ENCODE data around the gene ZMAT5. TPM values are rescaled to one million over a fixed set of nuclear protein-coding genes. Genes with fewer than 3 reads are reported as not detected.

The ZMAT5 gene
- total RNA-seq, 2 donors from 2014 or later = 11.9 to 14.3 TPM

GRCh38 chr22:29700206-29700899 is 66.5 kb downstream of the ZMAT5 start:
- peaks cover 10% of the 10 kb centered on the region for H3K4me1 ChIP-seq
- H3K27ac ChIP-seq = no peak overlapping the region
- no peaks in the 10 kb centered on the region for H3K9me3 ChIP-seq
- DNase-seq = no peak
- no peaks in the 10 kb centered on the region for H3K36me3 ChIP-seq
- no peak overlapping the region for H3K9ac ChIP-seq (ENCODE audit: low read depth in 2 of 2, low read length in 2 of 2)
- H3K27me3 ChIP-seq = no peaks in the 10 kb centered on the region
- H3K4me3 ChIP-seq = no peak overlapping the region
- intact Hi-C loops (cut with DNase I) = no loop called here
- TF ChIP-seq CTCF (IDR thresholded peaks at IDR 0.05) = no peak

GRCh38 chr22:29697853-29698598 is 68.8 kb downstream of the ZMAT5 start:
- Histone ChIP-seq H3K4me3 (no peak overlapping the region), H3K36me3 (no peaks in the 10 kb centered on the region), H3K27me3 (no peaks in the 10 kb centered on the region), H3K4me1 (peaks cover 10% of the 10 kb centered on the region), H3K9ac (ENCODE audit: low read depth in 2 of 2, low read length in 2 of 2) (no peak overlapping the region), H3K27ac (no peak overlapping the region), H3K9me3 (no peaks in the 10 kb centered on the region)
- intact Hi-C loops (cut with DNase I) = loop anchor here (10.0 kb wide), 2 partner anchors 307 to 387 kb away; partner anchors contain the start of gene HORMAD2
- TF ChIP-seq CTCF (IDR thresholded peaks at IDR 0.05) = no peak
- DNase-seq = no peak

GRCh38 chr22:29695129-29695926 is 71.5 kb downstream of the ZMAT5 start:
- no peaks in the 10 kb centered on the region for H3K4me1 ChIP-seq
- H3K36me3 ChIP-seq = no peaks in the 10 kb centered on the region
- no peak overlapping the region for H3K27ac ChIP-seq
- H3K27me3 ChIP-seq = no peaks in the 10 kb centered on the region
- H3K4me3 ChIP-seq = no peak overlapping the region
- H3K9me3 ChIP-seq = no peaks in the 10 kb centered on the region
- TF ChIP-seq CTCF (IDR thresholded peaks at IDR 0.05) = no peak
- DNase-seq = no peak
- no peak overlapping the region for H3K9ac ChIP-seq (ENCODE audit: low read depth in 2 of 2, low read length in 2 of 2)
- intact Hi-C loops (cut with DNase I) = loop anchor here (10.0 kb wide), 2 partner anchors 309 to 389 kb away; partner anchors contain the start of gene HORMAD2

GRCh38 chr22:29693671-29694070 is 73.1 kb downstream of the ZMAT5 start:
- TF ChIP-seq CTCF (IDR thresholded peaks at IDR 0.05) = no peak
- Histone ChIP-seq H3K4me3 (no peak overlapping the region), H3K27me3 (no peaks in the 10 kb centered on the region), H3K27ac (no peak overlapping the region), H3K9ac (ENCODE audit: low read depth in 2 of 2, low read length in 2 of 2) (no peak overlapping the region), H3K9me3 (no peaks in the 10 kb centered on the region), H3K4me1 (no peaks in the 10 kb centered on the region), H3K36me3 (no peaks in the 10 kb centered on the region)
- no peak for DNase-seq
- intact Hi-C loops (cut with DNase I) = loop anchor here (10.0 kb wide), 2 partner anchors 311 to 391 kb away; partner anchors contain the start of gene HORMAD2

GRCh38 chr22:29693161-29693560 is 73.6 kb downstream of the ZMAT5 start:
- Histone ChIP-seq H3K27ac (no peak overlapping the region), H3K4me1 (no peaks in the 10 kb centered on the region), H3K9me3 (no peaks in the 10 kb centered on the region), H3K9ac (ENCODE audit: low read depth in 2 of 2, low read length in 2 of 2) (no peak overlapping the region), H3K27me3 (no peaks in the 10 kb centered on the region), H3K36me3 (no peaks in the 10 kb centered on the region), H3K4me3 (no peak overlapping the region)
- intact Hi-C loops (cut with DNase I) = loop anchor here (10.0 kb wide), 2 partner anchors 312 to 392 kb away; partner anchors contain the start of gene HORMAD2
- TF ChIP-seq CTCF (IDR thresholded peaks at IDR 0.05) = no peak
- no peak for DNase-seq

All from colonic mucosa (tissue), 4 donors.